Measurements from ENCODE around the gene MGST2.
"Not testable (repeated sequence)": the region's sequence is repeated elsewhere in the genome, so short reads cannot be mapped to it uniquely, and the experiment has no call there.

The MGST2 gene

DNA sequence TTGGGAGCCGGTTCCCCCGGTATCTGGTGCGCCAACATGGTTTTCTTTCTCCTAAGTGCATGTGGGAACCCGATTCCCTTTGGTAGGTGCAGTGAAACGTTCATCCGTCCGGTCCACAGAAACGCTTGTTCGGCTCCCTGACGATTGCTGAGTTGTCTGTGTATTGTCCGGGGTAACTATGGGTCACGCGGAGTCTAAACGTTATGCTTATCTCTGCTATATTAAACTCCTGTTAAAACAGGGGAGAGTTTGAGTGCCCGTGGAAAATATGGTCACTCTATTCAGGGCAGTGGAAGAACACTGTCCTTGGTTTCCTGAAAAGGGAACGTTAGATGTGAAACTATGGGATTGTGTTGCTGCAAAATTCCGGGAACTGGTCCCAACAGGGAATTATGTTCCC lies 32.4 kb upstream of the MGST2 start:
- H3K4me3 ChIP-seq (ENCODE audit: control insufficient read depth, low read depth, low read length) = no peak overlapping the region
- TF ChIP-seq, protein P1, sequence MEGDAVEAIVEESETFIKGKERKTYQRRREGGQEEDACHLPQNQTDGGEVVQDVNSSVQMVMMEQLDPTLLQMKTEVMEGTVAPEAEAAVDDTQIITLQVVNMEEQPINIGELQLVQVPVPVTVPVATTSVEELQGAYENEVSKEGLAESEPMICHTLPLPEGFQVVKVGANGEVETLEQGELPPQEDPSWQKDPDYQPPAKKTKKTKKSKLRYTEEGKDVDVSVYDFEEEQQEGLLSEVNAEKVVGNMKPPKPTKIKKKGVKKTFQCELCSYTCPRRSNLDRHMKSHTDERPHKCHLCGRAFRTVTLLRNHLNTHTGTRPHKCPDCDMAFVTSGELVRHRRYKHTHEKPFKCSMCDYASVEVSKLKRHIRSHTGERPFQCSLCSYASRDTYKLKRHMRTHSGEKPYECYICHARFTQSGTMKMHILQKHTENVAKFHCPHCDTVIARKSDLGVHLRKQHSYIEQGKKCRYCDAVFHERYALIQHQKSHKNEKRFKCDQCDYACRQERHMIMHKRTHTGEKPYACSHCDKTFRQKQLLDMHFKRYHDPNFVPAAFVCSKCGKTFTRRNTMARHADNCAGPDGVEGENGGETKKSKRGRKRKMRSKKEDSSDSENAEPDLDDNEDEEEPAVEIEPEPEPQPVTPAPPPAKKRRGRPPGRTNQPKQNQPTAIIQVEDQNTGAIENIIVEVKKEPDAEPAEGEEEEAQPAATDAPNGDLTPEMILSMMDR (conservative IDR thresholded peaks at IDR 0.05; ENCODE audit: control insufficient read depth, insufficient read depth, low read depth, low read length) = no peak
- no peak for DNase-seq (ENCODE audit: low read depth)

DNA sequence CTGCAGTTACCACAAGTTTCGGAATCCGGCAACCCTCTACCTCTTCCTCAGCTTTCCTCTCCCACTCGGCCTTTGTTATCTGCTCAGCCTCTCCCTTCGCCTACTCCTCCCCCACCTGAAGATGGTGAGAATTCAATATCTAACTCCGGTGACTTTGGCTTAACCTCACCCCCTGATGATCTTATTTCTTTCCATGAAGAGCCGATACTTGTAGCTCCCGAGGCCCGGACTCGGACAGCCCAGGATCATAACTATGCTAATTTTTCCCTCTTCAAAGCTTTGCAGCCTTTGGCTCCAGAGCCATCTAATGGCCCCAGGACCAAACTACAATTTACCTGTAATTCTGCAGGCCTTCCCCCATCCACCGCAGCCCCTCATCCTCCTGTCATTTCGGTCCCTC lies 32.0 kb upstream of the MGST2 start:
- TF ChIP-seq, protein P1 (conservative IDR thresholded peaks at IDR 0.05; ENCODE audit: control insufficient read depth, insufficient read depth, low read depth, low read length) = peak; percentile 62
- peak; percentile 39 for DNase-seq (ENCODE audit: low read depth)
- no peak overlapping the region for H3K4me3 ChIP-seq (ENCODE audit: control insufficient read depth, low read depth, low read length)

DNA sequence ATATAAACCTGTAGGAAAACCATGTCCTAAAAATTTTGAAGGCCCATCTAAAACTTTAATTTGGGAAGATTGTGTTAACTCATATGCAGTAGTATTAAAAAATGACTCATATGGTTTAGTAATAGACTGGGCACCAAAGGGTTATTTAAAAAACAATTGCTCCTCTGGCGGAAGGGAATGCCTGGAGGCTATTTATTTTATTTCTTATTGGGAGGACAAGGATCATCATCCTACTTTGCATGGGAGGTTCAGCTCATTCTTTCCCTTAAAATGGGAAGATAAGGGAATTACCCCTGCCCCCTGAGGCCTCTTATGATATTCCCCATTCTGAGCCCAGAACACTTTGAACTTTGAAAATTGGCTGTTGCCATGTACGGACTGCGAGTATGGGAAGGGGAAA lies 29.7 kb upstream of the MGST2 start:
- TF ChIP-seq, protein P1 (conservative IDR thresholded peaks at IDR 0.05; ENCODE audit: control insufficient read depth, insufficient read depth, low read depth, low read length) = no peak

DNA sequence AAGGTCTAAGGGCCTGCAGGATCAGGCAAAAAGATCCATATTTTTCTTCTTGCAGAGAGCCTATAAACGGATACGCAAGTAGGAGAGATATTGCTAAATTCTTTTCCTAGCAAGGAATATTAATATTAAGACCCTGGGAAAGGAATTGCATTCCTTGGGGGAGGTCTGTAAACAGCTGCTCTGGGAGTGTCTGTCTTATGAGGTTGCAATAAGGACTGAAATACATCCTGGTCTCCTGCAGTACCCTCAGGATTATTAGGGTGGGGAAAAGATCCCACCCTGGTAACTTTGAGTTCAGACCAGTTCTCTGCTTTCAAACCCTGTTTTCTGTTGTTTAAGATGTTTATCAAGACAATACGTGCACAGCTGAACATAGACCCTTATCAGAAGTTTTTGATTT lies 27.3 kb upstream of the MGST2 start:
- DNase-seq (ENCODE audit: low read depth); H3K4me3 ChIP-seq (ENCODE audit: control insufficient read depth, low read depth, low read length): not testable (repeated sequence)

More for the DNA sequence above, 29.7 kb upstream of the MGST2 start:
- no peak for DNase-seq (ENCODE audit: low read depth)
- no peak overlapping the region for H3K4me3 ChIP-seq (ENCODE audit: control insufficient read depth, low read depth, low read length)

DNA sequence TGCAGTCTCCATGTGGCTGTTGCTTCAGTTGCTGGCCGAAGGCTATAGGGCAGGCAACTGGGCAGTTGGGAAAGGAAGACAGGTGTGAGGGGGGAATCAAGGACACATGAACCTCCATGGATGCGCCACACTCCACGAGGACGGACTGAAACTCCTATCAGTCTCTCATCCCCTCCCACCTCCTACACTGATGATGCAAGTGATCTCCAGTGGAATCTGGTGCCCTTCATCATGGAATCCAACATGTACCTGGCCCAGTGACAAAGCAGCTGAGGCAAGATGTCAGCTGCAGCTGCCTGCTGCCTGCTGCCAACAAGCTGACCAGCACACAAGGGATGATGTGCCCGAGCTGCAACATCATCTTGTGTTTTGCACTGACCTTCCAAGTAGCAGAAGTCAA lies 26.0 kb upstream of the MGST2 start:
- TF ChIP-seq, protein P1 (conservative IDR thresholded peaks at IDR 0.05; ENCODE audit: control insufficient read depth, insufficient read depth, low read depth, low read length) = no peak
- no peak for DNase-seq (ENCODE audit: low read depth)

DNA sequence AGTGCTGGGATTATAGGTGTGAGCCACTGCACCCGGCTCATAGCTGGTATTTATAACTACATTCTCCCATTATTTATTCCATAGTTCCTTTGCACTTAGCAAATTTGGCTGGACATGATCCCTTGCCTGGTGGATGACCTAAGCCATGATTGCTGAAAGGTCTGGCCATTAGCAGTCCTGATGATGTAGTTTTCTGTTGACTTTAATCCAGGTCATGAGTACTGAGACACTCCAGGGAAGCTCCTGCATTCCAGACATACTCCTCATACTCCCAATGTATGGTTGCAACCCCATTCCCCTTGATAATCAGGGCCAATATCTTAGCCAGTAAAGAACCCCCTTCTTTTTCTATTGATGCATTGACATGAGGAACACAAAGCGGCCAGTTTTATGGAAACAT lies 24.4 kb upstream of the MGST2 start:
- peak; percentile 77 for DNase-seq (ENCODE audit: low read depth)
- TF ChIP-seq, protein P1 (conservative IDR thresholded peaks at IDR 0.05; ENCODE audit: control insufficient read depth, insufficient read depth, low read depth, low read length) = no peak
- H3K4me3 ChIP-seq (ENCODE audit: control insufficient read depth, low read depth, low read length) = no peak overlapping the region

More for the DNA sequence above, 26.0 kb upstream of the MGST2 start:
- no peak overlapping the region for H3K4me3 ChIP-seq (ENCODE audit: control insufficient read depth, low read depth, low read length)

DNA sequence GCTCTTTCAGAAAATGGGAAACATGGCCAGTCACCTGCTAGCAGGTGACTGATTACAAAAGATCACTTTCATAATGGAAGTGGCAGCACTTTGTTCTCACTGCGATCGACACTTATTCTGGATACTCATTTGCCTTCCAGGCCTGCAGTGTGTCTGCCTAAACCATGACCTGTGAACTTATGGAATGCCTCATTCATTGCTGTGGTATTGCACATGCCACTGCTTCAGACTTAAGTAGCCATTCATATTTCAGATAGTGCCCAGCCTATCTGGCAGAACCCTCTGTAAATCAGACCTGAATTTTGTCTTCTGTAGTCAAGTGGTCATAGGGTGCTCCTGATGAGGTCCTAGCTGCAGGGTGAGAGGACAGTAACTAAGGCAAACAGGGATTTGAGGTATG lies 23.3 kb upstream of the MGST2 start:
- TF ChIP-seq, protein P1 (conservative IDR thresholded peaks at IDR 0.05; ENCODE audit: control insufficient read depth, insufficient read depth, low read depth, low read length) = no peak
- H3K4me3 ChIP-seq (ENCODE audit: control insufficient read depth, low read depth, low read length) = no peak overlapping the region
- DNase-seq (ENCODE audit: low read depth) = peak; percentile 58

Measured in fibroblast of mammary gland (primary cell).